HEK293 (cell line): ENCODE measurements around the gene RHD.

Source experiments
- CTCF ChIA-PET: fragments of 350-600 bp; formaldehyde crosslinking; extraction: SDS; loops from one replicate; lab custom pipeline; 2021; ENCODE audit warnings: antibody characterized with exemption; lab: Yijun Ruan, JAX
- POLR2A ChIA-PET: fragments of 300-600 bp; formaldehyde crosslinking; extraction: SDS; loops from one replicate; lab custom pipeline; 2020; ENCODE audit warnings: antibody characterized with exemption, inconsistent platforms; lab: Yijun Ruan, JAX
- H3K27ac ChIP-seq: fragments of 200-500 bp; sonication (Bioruptor generic); 2 replicates; pipeline ENCODE4 v1.5.1; 2014; ENCODE audit warnings: low read depth, low read length, control low read depth, inconsistent platforms; ENCODE audit errors: extremely low read depth
- H3K36me3 ChIP-seq, 2 experiments: fragments of 200-500 bp in 1 of 2; sonication (Bioruptor generic) in 1 of 2; 1 replicate in 1 of 2; 2 replicates in 1 of 2; pipeline ENCODE4 v1.5.1; 2014 to 2017; ENCODE audit warnings: inconsistent platforms in 2 of 2, low read length in 2 of 2; ENCODE audit not compliant: control insufficient read depth in 2 of 2, insufficient read depth in 1 of 2
- H3K4me1 ChIP-seq: fragments of 200-500 bp; sonication (Bioruptor generic); 2 replicates; pipeline ENCODE4 v1.5.1; 2014; ENCODE audit warnings: mild to moderate bottlenecking, low read length, inconsistent platforms; ENCODE audit not compliant: control insufficient read depth, insufficient read depth
- H3K4me3 ChIP-seq: 2 replicates; pipeline ENCODE4 v1.5.1; 2011; ENCODE audit warnings: low read depth, mild to moderate bottlenecking, control low read depth, low read length, moderate library complexity
- H3K9me3 ChIP-seq: fragments of 200-500 bp; sonication (Bioruptor generic); 2 replicates; pipeline ENCODE4 v1.5.1; 2014; ENCODE audit warnings: low read depth, low read length, inconsistent platforms; ENCODE audit not compliant: control insufficient read depth, insufficient read depth
- BCL11B ChIP-seq: fragments of 450-650 bp; formaldehyde crosslinking; IDR thresholded peaks from 2 replicates; pipeline ENCODE4 v1.5.1; 2016; ENCODE audit warnings: low read depth, missing biosample characterization, missing genetic modification characterization
- GLIS1 ChIP-seq: fragments of 450-650 bp; formaldehyde crosslinking; IDR thresholded peaks from 2 replicates; pipeline ENCODE4 v1.5.1; 2016; ENCODE audit warnings: missing biosample characterization, missing genetic modification characterization
- HOXA7 ChIP-seq: sonication (generic); formaldehyde crosslinking; IDR thresholded peaks from 2 replicates; pipeline ENCODE4 v1.8.1; 2022; ENCODE audit warnings: missing genetic modification reagents, borderline replicate concordance
- KLF10 ChIP-seq: fragments of 450-650 bp; IDR thresholded peaks from 2 replicates; pipeline ENCODE4 v1.5.1; 2018; ENCODE audit warnings: missing biosample characterization, mild to moderate bottlenecking, missing genetic modification characterization
- SETDB1 ChIP-seq: IDR thresholded peaks from one replicate; pipeline ENCODE4 v1.6.1; 2017; ENCODE audit warnings: mild to moderate bottlenecking, low read length, moderate library complexity, mixed read lengths; ENCODE audit not compliant: insufficient read length
- YY1 ChIP-seq: fragments of 450-650 bp; formaldehyde crosslinking; IDR thresholded peaks from 2 replicates; pipeline ENCODE4 v1.5.1; 2018; ENCODE audit warnings: missing biosample characterization, missing genetic modification characterization
- ZBTB20 ChIP-seq: fragments of 450-650 bp; formaldehyde crosslinking; IDR thresholded peaks from 2 replicates; pipeline ENCODE4 v1.5.1; 2016; ENCODE audit warnings: missing biosample characterization, missing genetic modification characterization
- ZBTB21 ChIP-seq: fragments of 450-650 bp; formaldehyde crosslinking; IDR thresholded peaks from 2 replicates; pipeline ENCODE4 v1.5.1; 2017; ENCODE audit warnings: missing biosample characterization, missing genetic modification characterization
- ZFP41 ChIP-seq: fragments of 450-650 bp; formaldehyde crosslinking; IDR thresholded peaks from 2 replicates; pipeline ENCODE4 v1.5.1; 2016; ENCODE audit warnings: missing biosample characterization, missing genetic modification characterization, borderline replicate concordance
- ZNF202 ChIP-seq: fragments of 450-650 bp; formaldehyde crosslinking; IDR thresholded peaks from 2 replicates; pipeline ENCODE4 v1.5.1; 2016; ENCODE audit warnings: missing biosample characterization, missing genetic modification characterization, borderline replicate concordance
- ZNF214 ChIP-seq: fragments of 450-650 bp; formaldehyde crosslinking; IDR thresholded peaks from 2 replicates; pipeline ENCODE4 v1.5.1; 2017; ENCODE audit warnings: missing biosample characterization, mild to moderate bottlenecking, missing genetic modification characterization, borderline replicate concordance
- ZNF621 ChIP-seq: fragments of 450-650 bp; formaldehyde crosslinking; IDR thresholded peaks from 2 replicates; pipeline ENCODE4 v1.5.1; 2017; ENCODE audit warnings: missing biosample characterization, missing genetic modification characterization
- ZNF701 ChIP-seq: fragments of 450-650 bp; formaldehyde crosslinking; IDR thresholded peaks from 2 replicates; pipeline ENCODE4 v1.5.1; 2016; ENCODE audit warnings: missing biosample characterization, missing genetic modification characterization
- ZSCAN16 ChIP-seq: fragments of 450-650 bp; formaldehyde crosslinking; IDR thresholded peaks from 2 replicates; pipeline ENCODE4 v1.5.1; 2016; ENCODE audit warnings: missing biosample characterization, missing genetic modification characterization
- TF ChIP-seq, protein P1 (sequence below): fragments of 450-650 bp; formaldehyde crosslinking; IDR thresholded peaks from 2 replicates; pipeline ENCODE4 v1.5.1; 2017; ENCODE audit warnings: missing biosample characterization, missing genetic modification characterization
- TF ChIP-seq, protein P2 (sequence below): fragments of 450-650 bp; formaldehyde crosslinking; IDR thresholded peaks from 2 replicates; pipeline ENCODE4 v1.5.1; 2016; ENCODE audit warnings: missing biosample characterization, missing genetic modification characterization, borderline replicate concordance
- TF ChIP-seq, protein P3 (sequence below): fragments of 450-650 bp; formaldehyde crosslinking; IDR thresholded peaks from 2 replicates; pipeline ENCODE4 v1.5.1; 2016; ENCODE audit warnings: missing biosample characterization, missing genetic modification characterization
- TF ChIP-seq, protein P4 (sequence below): fragments of 450-650 bp; formaldehyde crosslinking; IDR thresholded peaks from 2 replicates; pipeline ENCODE4 v1.5.1; 2017; ENCODE audit warnings: missing biosample characterization, missing genetic modification characterization
- TF ChIP-seq, protein P5 (sequence below): fragments of 450-650 bp; formaldehyde crosslinking; IDR thresholded peaks from 2 replicates; pipeline ENCODE4 v1.5.1; 2016; ENCODE audit warnings: missing biosample characterization, missing genetic modification characterization
- TF ChIP-seq, protein P6 (sequence below): fragments of 450-650 bp; IDR thresholded peaks from 2 replicates; pipeline ENCODE4 v1.5.1; 2018; ENCODE audit warnings: missing biosample characterization, mild to moderate bottlenecking, missing genetic modification characterization
- TF ChIP-seq, protein P7 (sequence below): fragments of 450-650 bp; formaldehyde crosslinking; IDR thresholded peaks from 2 replicates; pipeline ENCODE4 v1.5.1; 2016; ENCODE audit warnings: missing biosample characterization, missing genetic modification characterization

The RHD gene

DNA sequence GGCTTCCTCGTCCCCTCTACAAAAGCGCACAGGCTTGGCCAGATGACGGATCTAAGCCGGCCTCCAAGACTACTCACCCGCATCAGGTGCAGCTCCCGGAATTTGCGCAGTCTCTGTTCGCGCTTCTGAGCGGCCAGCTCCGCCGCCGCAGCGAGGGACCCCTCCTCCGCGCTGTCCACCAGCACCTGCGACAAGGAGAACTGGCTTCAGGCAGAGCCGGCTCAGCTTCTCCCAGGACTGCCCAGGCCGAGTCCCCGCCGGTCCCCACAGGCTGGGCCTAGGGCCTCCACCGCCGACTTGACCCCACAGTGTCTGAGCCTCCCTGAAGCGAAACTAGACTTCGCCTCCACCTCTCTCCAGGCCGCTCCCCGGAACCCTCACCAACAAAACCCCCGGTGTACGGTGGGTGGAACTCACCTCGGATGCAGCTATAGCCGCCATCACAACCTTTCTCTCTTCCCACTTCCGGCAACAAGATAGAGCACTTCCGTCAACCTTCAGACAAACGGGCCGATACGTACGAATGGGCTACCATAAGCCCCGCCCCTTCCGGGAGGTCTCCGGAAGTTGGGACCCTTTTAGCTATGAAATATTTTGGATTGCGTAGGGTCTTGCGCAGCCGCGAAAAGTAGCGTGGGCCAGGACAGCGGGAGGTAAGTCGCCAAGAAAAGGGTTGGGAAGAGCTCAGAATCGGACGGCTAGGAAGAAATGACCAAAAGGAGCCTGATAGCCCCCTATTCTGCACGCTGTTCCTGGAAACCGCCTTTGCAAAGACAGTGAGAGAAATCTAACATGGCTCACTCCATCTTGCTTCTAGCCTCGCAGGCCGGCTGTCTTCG, 40.1 kb upstream of the RHD start, which contains the start of gene SYF2:
SYF2 (minus strand) TSS at position 476 of the 839 bp plus-strand sequence; CDS start at position 441, 35 bp downstream.
- Histone ChIP-seq H3K4me3 (peak within 1 kb of the TSS; percentile 94), H3K36me3 (peaks cover 29 to 49% of the 10 kb centered on the region in 2 experiments), H3K9me3 (no peaks in the 10 kb centered on the region), H3K4me1 (0 out of 2 replicates have a peak, but pooled peaks cover 3% of the 10 kb centered on the region), H3K27ac (peak within 1 kb of the TSS; percentile 53)
- ChIA-PET POLR2A (interaction anchor here (0.6 to 3.2 kb wide), 14 partner anchors 8 to 571 kb away, joined by 3 to 100 read pairs (median 4); partner anchors contain the start of genes MACO1 and RSRP1), CTCF (interaction anchor here (0.7 to 1.5 kb wide), 4 partner anchors 13 to 566 kb away, joined by 3 to 4 read pairs (median 3); no protein-coding TSS in a partner anchor)
- TF ChIP-seq ZSCAN16 (no peak), ZNF214 (tag by site-specific recombination) (no peak), ZNF701 (no peak), KLF10 (tag by site-specific recombination) (no peak), HOXA7 (CRISPR knock-in tag) (no peak), ZBTB21 (tag by site-specific recombination) (peak; percentile 77), ZNF621 (tag by site-specific recombination) (no peak), ZNF202 (no peak), ZBTB20 (tag by site-specific recombination) (0 out of 2 replicates have a peak, but pooled peaks have one; percentile 13), YY1 (peak; percentile 83), ZFP41 (no peak), SETDB1 (no peak), GLIS1 (tag by site-specific recombination) (no peak), BCL11B (tag by site-specific recombination) (no peak)
- TF ChIP-seq, protein P1, sequence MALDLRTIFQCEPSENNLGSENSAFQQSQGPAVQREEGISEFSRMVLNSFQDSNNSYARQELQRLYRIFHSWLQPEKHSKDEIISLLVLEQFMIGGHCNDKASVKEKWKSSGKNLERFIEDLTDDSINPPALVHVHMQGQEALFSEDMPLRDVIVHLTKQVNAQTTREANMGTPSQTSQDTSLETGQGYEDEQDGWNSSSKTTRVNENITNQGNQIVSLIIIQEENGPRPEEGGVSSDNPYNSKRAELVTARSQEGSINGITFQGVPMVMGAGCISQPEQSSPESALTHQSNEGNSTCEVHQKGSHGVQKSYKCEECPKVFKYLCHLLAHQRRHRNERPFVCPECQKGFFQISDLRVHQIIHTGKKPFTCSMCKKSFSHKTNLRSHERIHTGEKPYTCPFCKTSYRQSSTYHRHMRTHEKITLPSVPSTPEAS (tag by site-specific recombination): peak; percentile 31; the same call in 1 of the 2 replicates
- TF ChIP-seq, protein P2, sequence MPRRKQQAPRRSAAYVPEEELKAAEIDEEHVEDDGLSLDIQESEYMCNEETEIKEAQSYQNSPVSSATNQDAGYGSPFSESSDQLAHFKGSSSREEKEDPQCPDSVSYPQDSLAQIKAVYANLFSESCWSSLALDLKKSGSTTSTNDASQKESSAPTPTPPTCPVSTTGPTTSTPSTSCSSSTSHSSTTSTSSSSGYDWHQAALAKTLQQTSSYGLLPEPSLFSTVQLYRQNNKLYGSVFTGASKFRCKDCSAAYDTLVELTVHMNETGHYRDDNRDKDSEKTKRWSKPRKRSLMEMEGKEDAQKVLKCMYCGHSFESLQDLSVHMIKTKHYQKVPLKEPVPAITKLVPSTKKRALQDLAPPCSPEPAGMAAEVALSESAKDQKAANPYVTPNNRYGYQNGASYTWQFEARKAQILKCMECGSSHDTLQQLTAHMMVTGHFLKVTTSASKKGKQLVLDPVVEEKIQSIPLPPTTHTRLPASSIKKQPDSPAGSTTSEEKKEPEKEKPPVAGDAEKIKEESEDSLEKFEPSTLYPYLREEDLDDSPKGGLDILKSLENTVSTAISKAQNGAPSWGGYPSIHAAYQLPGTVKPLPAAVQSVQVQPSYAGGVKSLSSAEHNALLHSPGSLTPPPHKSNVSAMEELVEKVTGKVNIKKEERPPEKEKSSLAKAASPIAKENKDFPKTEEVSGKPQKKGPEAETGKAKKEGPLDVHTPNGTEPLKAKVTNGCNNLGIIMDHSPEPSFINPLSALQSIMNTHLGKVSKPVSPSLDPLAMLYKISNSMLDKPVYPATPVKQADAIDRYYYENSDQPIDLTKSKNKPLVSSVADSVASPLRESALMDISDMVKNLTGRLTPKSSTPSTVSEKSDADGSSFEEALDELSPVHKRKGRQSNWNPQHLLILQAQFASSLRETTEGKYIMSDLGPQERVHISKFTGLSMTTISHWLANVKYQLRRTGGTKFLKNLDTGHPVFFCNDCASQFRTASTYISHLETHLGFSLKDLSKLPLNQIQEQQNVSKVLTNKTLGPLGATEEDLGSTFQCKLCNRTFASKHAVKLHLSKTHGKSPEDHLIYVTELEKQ (tag by site-specific recombination): no peak
- TF ChIP-seq, protein P3, sequence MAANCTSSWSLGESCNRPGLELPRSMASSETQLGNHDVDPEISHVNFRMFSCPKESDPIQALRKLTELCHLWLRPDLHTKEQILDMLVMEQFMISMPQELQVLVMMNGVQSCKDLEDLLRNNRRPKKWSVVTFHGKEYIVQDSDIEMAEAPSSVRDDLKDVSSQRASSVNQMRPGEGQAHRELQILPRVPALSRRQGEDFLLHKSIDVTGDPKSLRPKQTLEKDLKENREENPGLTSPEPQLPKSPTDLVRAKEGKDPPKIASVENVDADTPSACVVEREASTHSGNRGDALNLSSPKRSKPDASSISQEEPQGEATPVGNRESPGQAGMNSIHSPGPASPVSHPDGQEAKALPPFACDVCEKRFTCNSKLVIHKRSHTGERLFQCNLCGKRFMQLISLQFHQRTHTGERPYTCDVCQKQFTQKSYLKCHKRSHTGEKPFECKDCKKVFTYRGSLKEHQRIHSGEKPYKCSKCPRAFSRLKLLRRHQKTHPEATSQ (tag by site-specific recombination): no peak
- TF ChIP-seq, protein P4, sequence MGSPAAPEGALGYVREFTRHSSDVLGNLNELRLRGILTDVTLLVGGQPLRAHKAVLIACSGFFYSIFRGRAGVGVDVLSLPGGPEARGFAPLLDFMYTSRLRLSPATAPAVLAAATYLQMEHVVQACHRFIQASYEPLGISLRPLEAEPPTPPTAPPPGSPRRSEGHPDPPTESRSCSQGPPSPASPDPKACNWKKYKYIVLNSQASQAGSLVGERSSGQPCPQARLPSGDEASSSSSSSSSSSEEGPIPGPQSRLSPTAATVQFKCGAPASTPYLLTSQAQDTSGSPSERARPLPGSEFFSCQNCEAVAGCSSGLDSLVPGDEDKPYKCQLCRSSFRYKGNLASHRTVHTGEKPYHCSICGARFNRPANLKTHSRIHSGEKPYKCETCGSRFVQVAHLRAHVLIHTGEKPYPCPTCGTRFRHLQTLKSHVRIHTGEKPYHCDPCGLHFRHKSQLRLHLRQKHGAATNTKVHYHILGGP (tag by site-specific recombination): no peak
- TF ChIP-seq, protein P5, sequence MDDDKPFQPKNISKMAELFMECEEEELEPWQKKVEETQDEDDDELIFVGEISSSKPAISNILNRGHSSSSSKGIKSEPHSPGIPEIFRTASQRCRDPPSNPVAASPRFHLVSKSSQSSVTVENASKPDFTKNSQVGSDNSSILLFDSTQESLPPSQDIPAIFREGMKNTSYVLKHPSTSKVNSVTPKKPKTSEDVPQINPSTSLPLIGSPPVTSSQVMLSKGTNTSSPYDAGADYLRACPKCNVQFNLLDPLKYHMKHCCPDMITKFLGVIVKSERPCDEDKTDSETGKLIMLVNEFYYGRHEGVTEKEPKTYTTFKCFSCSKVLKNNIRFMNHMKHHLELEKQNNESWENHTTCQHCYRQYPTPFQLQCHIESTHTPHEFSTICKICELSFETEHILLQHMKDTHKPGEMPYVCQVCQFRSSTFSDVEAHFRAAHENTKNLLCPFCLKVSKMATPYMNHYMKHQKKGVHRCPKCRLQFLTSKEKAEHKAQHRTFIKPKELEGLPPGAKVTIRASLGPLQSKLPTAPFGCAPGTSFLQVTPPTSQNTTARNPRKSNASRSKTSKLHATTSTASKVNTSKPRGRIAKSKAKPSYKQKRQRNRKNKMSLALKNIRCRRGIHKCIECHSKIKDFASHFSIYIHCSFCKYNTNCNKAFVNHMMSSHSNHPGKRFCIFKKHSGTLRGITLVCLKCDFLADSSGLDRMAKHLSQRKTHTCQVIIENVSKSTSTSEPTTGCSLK (tag by site-specific recombination): no peak
- TF ChIP-seq, protein P6, sequence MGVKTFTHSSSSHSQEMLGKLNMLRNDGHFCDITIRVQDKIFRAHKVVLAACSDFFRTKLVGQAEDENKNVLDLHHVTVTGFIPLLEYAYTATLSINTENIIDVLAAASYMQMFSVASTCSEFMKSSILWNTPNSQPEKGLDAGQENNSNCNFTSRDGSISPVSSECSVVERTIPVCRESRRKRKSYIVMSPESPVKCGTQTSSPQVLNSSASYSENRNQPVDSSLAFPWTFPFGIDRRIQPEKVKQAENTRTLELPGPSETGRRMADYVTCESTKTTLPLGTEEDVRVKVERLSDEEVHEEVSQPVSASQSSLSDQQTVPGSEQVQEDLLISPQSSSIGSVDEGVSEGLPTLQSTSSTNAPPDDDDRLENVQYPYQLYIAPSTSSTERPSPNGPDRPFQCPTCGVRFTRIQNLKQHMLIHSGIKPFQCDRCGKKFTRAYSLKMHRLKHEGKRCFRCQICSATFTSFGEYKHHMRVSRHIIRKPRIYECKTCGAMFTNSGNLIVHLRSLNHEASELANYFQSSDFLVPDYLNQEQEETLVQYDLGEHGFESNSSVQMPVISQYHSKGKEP: no peak
- TF ChIP-seq, protein P7, sequence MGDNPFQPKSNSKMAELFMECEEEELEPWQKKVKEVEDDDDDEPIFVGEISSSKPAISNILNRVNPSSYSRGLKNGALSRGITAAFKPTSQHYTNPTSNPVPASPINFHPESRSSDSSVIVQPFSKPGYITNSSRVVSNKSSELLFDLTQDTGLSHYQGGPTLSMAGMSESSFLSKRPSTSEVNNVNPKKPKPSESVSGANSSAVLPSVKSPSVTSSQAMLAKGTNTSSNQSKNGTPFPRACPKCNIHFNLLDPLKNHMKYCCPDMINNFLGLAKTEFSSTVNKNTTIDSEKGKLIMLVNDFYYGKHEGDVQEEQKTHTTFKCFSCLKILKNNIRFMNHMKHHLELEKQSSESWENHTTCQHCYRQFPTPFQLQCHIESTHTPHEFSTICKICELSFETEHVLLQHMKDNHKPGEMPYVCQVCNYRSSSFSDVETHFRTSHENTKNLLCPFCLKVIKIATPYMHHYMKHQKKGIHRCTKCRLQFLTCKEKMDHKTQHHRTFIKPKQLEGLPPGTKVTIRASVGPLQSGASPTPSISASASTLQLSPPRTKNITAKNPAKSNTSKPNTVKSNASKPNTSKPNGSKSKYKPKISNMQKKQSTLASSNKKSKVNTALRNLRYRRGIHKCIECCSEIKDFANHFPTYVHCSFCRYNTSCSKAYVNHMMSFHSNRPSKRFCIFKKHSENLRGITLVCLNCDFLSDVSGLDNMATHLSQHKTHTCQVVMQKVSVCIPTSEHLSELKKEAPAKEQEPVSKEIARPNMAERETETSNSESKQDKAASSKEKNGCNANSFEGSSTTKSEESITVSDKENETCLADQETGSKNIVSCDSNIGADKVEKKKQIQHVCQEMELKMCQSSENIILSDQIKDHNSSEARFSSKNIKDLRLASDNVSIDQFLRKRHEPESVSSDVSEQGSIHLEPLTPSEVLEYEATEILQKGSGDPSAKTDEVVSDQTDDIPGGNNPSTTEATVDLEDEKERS: no peak
